ENCODE measurements around the gene ALCAM.

ALCAM gene

DNA sequence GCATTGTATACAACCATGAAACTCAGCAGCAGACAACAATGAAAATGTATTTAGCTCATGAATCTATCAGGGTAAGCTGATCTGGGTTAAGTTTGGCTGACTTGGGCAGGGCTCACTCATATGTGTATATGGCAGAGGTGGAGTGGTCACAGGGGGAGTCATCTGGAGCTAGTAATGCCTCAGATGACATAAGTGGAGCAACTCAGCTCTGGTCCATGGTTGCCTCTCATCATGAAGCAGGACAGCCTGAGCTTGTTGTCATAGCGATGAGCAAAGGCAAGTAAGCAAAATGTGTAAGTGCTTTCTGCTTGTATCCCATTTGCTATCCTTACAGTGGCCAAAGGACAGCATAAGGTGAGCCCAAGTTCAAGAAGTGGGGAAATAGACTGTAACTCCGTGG, 64.5 kb downstream of the ALCAM start:
- Histone ChIP-seq H3K27ac (no peak overlapping the region), H3K4me1 (ENCODE audit: control insufficient read depth in 1 of 2, insufficient read depth in 1 of 2, low read depth in 1 of 2, low read length in 1 of 2) (peaks cover 13 to 18% of the 10 kb centered on the region in 2 experiments), H3K9me3 (no peaks in the 10 kb centered on the region), H3K27me3 (no peaks in the 10 kb centered on the region), H3K4me3 (ENCODE audit: low read depth in 1 of 2, low read length in 1 of 2) (no peak overlapping the region), H3K36me3 (no peaks in the 10 kb centered on the region)
- TF ChIP-seq, protein P1, sequence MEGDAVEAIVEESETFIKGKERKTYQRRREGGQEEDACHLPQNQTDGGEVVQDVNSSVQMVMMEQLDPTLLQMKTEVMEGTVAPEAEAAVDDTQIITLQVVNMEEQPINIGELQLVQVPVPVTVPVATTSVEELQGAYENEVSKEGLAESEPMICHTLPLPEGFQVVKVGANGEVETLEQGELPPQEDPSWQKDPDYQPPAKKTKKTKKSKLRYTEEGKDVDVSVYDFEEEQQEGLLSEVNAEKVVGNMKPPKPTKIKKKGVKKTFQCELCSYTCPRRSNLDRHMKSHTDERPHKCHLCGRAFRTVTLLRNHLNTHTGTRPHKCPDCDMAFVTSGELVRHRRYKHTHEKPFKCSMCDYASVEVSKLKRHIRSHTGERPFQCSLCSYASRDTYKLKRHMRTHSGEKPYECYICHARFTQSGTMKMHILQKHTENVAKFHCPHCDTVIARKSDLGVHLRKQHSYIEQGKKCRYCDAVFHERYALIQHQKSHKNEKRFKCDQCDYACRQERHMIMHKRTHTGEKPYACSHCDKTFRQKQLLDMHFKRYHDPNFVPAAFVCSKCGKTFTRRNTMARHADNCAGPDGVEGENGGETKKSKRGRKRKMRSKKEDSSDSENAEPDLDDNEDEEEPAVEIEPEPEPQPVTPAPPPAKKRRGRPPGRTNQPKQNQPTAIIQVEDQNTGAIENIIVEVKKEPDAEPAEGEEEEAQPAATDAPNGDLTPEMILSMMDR (IDR thresholded peaks at IDR 0.05): no peak

DNA sequence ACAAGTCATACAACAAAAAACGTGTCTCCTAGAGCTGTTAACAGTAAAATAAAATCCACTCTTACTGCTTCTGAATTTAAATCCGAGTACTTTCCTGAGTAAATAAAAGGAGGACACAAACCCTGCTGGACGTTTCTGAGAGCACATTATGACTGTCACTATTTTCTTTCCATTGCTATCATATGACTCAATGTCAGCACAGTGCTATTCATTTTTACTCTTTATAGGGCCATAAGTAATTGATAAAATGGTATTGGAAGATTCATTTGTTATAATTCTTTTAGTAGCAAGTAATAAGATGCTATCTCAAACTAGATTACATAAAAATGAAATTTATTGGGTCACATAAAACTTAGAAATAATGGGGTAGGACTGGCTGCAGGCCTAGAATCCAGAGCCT, 68.6 kb downstream of the ALCAM start:
- Histone ChIP-seq H3K36me3 (no peaks in the 10 kb centered on the region), H3K9me3 (no peaks in the 10 kb centered on the region), H3K4me3 (ENCODE audit: low read depth in 1 of 2, low read length in 1 of 2) (no peak overlapping the region), H3K4me1 (ENCODE audit: control insufficient read depth in 1 of 2, insufficient read depth in 1 of 2, low read depth in 1 of 2, low read length in 1 of 2) (peaks cover 22 to 27% of the 10 kb centered on the region in 2 experiments), H3K27ac (no peak overlapping the region), H3K27me3 (no peaks in the 10 kb centered on the region)
- TF ChIP-seq, protein P1 (IDR thresholded peaks at IDR 0.05): no peak

DNA sequence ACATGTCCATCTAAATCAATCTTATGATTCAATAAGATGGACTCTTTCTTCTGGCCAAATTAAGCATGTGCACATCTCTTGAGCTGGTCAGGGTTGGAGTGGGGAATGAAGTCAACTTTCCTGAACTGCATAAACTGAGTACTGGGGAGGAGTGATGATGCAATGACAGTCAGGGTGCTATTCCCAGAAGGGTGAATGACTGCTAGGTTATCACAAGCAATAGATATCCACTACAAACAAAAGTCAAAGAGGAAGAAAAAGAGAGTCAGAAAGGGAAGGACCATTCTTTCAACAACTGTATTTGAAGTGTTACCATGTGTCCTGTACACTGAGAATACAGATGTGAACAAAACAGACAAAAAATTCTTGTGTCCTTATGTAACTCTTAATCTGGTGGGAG, 70.0 kb downstream of the ALCAM start:
- H3K27ac ChIP-seq: no peak overlapping the region
- no peaks in the 10 kb centered on the region for H3K36me3 ChIP-seq
- H3K27me3 ChIP-seq: no peaks in the 10 kb centered on the region
- TF ChIP-seq, protein P1 (IDR thresholded peaks at IDR 0.05): no peak
- peaks cover 10 to 13% of the 10 kb centered on the region in 2 experiments for H3K4me1 ChIP-seq (ENCODE audit: control insufficient read depth in 1 of 2, insufficient read depth in 1 of 2, low read depth in 1 of 2, low read length in 1 of 2)
- no peaks in the 10 kb centered on the region for H3K9me3 ChIP-seq
- no peak overlapping the region for H3K4me3 ChIP-seq (ENCODE audit: low read depth in 1 of 2, low read length in 1 of 2)

DNA sequence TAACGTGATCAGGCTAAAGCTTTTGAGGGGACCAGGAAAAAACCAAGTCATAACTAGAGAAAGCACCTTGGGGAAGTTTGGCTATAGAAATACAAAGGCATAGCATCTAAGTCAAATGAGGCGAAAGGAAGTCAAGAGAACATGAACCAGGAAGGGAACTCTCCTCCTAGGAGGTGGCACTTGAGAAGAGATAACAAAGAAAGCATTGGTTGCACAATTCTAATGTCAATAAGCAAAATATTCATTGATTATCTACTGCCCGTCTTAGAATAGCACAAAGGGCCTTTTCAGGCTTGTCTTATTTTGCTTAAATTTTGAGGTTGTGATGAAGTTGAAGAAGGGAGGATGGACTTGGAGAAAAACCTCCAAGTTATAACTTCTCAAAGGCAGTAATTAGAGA, 73.4 kb downstream of the ALCAM start:
- TF ChIP-seq, protein P1 (IDR thresholded peaks at IDR 0.05): no peak
- peaks cover 10 to 11% of the 10 kb centered on the region in 2 experiments for H3K4me1 ChIP-seq (ENCODE audit: control insufficient read depth in 1 of 2, insufficient read depth in 1 of 2, low read depth in 1 of 2, low read length in 1 of 2)
- no peak overlapping the region for H3K27ac ChIP-seq
- H3K9me3 ChIP-seq: no peaks in the 10 kb centered on the region
- no peaks in the 10 kb centered on the region for H3K36me3 ChIP-seq
- no peak overlapping the region for H3K4me3 ChIP-seq (ENCODE audit: low read depth in 1 of 2, low read length in 1 of 2)
- no peaks in the 10 kb centered on the region for H3K27me3 ChIP-seq

DNA sequence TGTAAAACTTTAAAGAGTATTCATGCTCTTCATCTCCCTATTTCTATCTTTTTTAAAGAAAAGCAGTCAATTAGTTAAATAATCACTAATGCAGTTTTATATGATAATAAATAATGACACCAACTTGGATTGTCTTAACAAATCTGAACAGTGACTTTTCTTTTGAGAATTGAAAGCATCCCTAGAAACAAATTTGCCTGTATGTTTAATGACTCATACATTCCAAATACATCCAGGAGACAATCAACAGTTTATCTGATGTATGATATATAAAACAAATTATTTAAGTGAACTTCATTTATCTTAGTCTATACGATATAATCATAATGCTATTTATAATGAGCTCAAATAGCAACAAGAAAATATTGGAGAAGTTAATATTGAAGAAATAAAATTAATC, 78.0 kb downstream of the ALCAM start:
- H3K27me3 ChIP-seq: no peaks in the 10 kb centered on the region
- no peak overlapping the region for H3K27ac ChIP-seq
- H3K4me3 ChIP-seq (ENCODE audit: low read depth in 1 of 2, low read length in 1 of 2): no peak overlapping the region
- H3K4me1 ChIP-seq (ENCODE audit: control insufficient read depth in 1 of 2, insufficient read depth in 1 of 2, low read depth in 1 of 2, low read length in 1 of 2): no peaks in the 10 kb centered on the region
- H3K9me3 ChIP-seq: no peaks in the 10 kb centered on the region
- H3K36me3 ChIP-seq: no peaks in the 10 kb centered on the region
- TF ChIP-seq, protein P1 (IDR thresholded peaks at IDR 0.05): no peak

Data from neutrophil (primary cell).